ENCODE measurements around the gene TRIM54. TPM values are rescaled to one million over a fixed set of nuclear protein-coding genes. Genes with fewer than 3 reads are reported as not detected.

The TRIM54 gene
- total RNA-seq, 1 donor from 2014 or later = 0.26 TPM

DNA sequence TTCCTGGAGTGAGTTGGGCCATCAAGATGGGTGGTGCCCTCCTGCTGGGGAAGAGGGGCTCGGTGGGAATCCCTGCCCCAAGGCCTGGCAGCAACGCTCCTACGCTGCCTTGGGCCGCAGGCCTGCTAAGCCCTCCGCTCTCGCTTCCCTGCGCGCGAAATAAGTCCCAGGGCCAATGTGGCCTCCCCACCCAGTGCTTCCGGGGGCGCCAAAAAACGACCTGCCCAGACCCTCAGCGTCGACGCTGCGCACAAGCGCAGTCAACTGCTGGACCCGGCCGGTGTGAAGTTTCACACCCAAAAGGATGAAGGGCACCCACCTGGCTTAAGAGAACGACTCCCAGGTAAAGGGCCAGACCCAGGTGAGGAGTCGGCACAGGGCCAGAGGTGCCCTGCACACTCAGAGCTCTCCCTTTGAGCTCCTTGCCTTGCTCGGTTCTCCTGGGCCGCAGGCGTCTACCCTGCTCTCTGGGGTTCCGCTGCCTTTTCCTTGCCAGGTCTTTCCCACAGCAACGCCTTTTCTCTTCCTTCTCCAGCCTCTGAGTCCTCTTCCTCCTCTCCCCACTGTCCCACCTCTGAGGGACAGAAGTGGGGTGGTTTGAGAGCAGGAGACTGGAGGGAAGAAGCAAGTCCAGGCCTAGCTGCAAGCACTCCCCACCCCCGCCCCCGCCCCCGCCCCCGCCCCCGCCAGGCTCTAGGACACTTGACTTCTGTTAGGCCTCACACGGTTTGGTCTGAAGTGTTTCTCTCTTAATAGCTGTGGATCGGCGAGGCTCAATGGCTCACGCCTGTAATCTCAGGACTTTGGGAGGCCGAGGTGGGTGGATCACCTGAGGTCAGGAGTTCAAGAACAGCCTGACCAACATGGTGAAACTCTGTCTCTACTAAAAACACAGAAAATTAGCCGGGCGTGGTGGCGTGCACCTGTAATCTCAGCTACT is 6.7 kb upstream of the TRIM54 start, which contains the start of gene DNAJC5G:
TSS of gene DNAJC5G (plus strand) at position 223 of the 940 bp plus-strand sequence. CDS start 1,296 bp downstream, outside the sequence.
- Mint-ChIP-seq H3K9me3 (no peaks in the 10 kb centered on the region), H3K27me3 (ENCODE audit: insufficient read depth) (peaks cover 16% of the 10 kb centered on the region), H3K27ac (no peak within 1 kb of the TSS), H3K4me1 (ENCODE audit: low read depth) (peaks cover 6% of the 10 kb centered on the region), H3K4me3 (no peak within 1 kb of the TSS), H3K36me3 (ENCODE audit: low read depth) (no peaks in the 10 kb centered on the region)
- intact Hi-C loops (cut with micrococcal nuclease) = no loop called here
- no peak for DNase-seq (ENCODE audit: low spot score)

DNA sequence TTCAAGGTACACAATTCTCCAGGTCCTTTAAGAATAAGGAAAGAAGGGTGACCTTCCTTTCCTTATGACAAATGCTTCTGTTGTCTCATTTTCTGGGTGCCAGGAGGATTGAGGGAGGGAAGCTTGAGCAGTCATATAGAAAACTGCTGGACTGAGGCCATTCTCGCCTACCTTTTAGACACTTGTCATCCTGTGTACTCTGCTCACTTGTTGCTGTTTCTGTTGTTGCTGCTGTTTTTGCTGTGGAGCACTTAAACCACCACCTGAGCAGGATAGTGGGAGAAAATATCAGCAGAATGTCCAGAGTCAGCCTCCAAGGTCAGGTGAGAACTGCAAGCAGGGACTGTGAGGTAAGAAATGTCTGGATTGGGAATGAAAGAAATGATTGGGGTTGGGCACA is 4.2 kb upstream of the TRIM54 start:
- Mint-ChIP-seq H3K27ac (no peak overlapping the region), H3K4me3 (no peak overlapping the region), H3K9me3 (no peaks in the 10 kb centered on the region), H3K4me1 (ENCODE audit: low read depth) (peaks cover 6% of the 10 kb centered on the region), H3K27me3 (ENCODE audit: insufficient read depth) (peaks cover 23% of the 10 kb centered on the region), H3K36me3 (ENCODE audit: low read depth) (no peaks in the 10 kb centered on the region)
- DNase-seq (ENCODE audit: low spot score) = no peak
- intact Hi-C loops (cut with micrococcal nuclease) = no loop called here

DNA sequence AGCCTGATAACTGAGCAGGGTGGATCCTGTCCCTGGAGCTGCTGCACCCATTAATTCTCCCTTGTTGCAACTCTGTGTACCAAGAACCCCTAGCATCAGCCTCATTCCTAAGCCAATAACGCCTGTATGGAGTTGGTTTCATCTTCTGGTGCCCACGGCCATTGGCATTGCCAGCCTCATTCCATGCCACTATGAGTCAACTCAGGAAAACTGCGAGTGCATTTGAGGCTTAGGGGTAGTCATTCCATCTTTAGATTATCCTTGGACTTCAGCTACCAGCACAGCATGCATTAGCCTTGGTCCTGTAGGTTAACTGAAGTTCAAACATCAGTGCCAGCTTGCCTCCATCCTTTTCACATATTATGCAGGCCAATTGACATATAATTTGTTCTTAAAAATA is 1.4 kb upstream of the TRIM54 start:
- H3K27me3 Mint-ChIP-seq (ENCODE audit: insufficient read depth) = peaks cover 29% of the 10 kb centered on the region
- peaks cover 6% of the 10 kb centered on the region for H3K4me1 Mint-ChIP-seq (ENCODE audit: low read depth)
- no peaks in the 10 kb centered on the region for H3K36me3 Mint-ChIP-seq (ENCODE audit: low read depth)
- H3K9me3 Mint-ChIP-seq = no peaks in the 10 kb centered on the region
- DNase-seq (ENCODE audit: low spot score) = no peak
- intact Hi-C loops (cut with micrococcal nuclease) = loop anchor here (1.0 to 5.0 kb wide), 6 partner anchors 17 to 320 kb away; no protein-coding TSS in a partner anchor
- H3K4me3 Mint-ChIP-seq = no peak overlapping the region
- no peak overlapping the region for H3K27ac Mint-ChIP-seq

DNA sequence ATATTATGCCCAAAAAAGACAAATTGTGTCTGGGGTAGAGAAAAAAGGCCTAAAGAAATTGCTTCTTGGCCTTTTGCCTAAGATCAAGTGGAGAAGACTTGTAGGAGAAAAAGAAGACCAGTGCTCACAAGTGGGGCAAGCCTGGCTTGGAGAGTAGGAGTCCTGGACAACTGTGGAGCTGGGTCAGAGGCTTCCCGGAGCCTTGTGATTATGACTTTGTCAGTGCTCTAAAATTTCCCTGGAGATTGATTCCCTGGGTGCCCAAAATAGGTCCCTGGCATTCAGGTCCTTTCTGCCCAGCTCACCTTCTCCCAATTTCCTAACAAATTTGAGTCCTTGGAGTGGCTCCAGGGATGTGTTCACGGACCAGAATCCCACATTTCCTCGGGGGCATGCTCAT is 787 bp upstream of the TRIM54 start:
- peaks cover 6% of the 10 kb centered on the region for H3K4me1 Mint-ChIP-seq (ENCODE audit: low read depth)
- no peak for DNase-seq (ENCODE audit: low spot score)
- no peak overlapping the region for H3K4me3 Mint-ChIP-seq
- no peaks in the 10 kb centered on the region for H3K9me3 Mint-ChIP-seq
- no peak overlapping the region for H3K27ac Mint-ChIP-seq
- intact Hi-C loops (cut with micrococcal nuclease) = loop anchor here (5.0 kb wide), 1 partner anchor 114 kb away; no protein-coding TSS in a partner anchor
- no peaks in the 10 kb centered on the region for H3K36me3 Mint-ChIP-seq (ENCODE audit: low read depth)
- peaks cover 30% of the 10 kb centered on the region for H3K27me3 Mint-ChIP-seq (ENCODE audit: insufficient read depth)

DNA sequence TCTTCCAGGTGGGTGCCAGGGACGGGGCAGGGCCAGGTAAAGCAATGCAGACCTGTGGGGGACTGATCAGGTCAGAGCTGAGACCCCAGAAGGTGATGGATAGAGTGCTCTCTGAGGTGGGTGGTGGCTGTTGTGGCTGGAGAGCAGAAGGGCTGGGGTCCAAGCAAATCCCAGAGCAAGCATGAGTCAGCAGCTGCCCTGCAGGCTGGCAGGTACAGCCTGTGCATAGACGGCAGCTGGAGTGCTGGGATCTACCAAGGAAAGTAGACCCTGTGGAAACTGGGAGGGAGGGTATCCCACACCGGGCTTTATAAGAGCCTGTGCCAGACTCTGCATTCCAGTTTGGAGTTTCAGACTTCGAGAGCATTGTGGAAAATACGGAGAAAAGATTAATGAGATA is 663 bp downstream of the TRIM54 start:
- no peak for DNase-seq (ENCODE audit: low spot score)
- peaks cover 6% of the 10 kb centered on the region for H3K4me1 Mint-ChIP-seq (ENCODE audit: low read depth)
- no peaks in the 10 kb centered on the region for H3K9me3 Mint-ChIP-seq
- H3K36me3 Mint-ChIP-seq (ENCODE audit: low read depth) = no peaks in the 10 kb centered on the region
- no peak overlapping the region for H3K4me3 Mint-ChIP-seq
- peaks cover 40% of the 10 kb centered on the region for H3K27me3 Mint-ChIP-seq (ENCODE audit: insufficient read depth)
- intact Hi-C loops (cut with micrococcal nuclease) = loop anchor here (5.0 kb wide), 1 partner anchor 116 kb away; no protein-coding TSS in a partner anchor
- H3K27ac Mint-ChIP-seq = no peak overlapping the region

DNA sequence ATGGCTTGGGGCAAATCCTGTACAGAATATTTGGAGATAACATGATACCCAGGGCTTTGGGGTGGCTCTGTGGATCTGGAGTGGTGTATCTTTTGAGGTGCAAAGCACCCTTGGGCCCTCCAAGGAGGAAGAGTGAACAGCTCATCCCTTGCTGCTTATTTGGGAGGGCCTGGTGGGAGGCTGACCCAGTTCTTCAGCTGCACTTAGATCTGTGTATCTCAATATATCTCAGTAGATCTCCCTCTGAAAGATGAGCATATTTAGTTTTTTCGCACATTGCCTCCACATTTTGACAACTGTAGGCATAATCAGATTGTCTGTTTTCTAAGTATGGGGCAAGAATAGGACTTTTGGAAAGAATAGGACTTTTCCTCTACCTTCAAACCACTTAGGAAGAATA is 2.8 kb downstream of the TRIM54 start:
- Mint-ChIP-seq H3K4me3 (no peak overlapping the region), H3K36me3 (ENCODE audit: low read depth) (no peaks in the 10 kb centered on the region), H3K9me3 (no peaks in the 10 kb centered on the region), H3K27me3 (ENCODE audit: insufficient read depth) (peaks cover 37% of the 10 kb centered on the region), H3K27ac (no peak overlapping the region), H3K4me1 (ENCODE audit: low read depth) (peaks cover 2% of the 10 kb centered on the region)
- DNase-seq (ENCODE audit: low spot score) = no peak
- intact Hi-C loops (cut with micrococcal nuclease) = loop anchor here (5.0 kb wide), 1 partner anchor 118 kb away; no protein-coding TSS in a partner anchor

DNA sequence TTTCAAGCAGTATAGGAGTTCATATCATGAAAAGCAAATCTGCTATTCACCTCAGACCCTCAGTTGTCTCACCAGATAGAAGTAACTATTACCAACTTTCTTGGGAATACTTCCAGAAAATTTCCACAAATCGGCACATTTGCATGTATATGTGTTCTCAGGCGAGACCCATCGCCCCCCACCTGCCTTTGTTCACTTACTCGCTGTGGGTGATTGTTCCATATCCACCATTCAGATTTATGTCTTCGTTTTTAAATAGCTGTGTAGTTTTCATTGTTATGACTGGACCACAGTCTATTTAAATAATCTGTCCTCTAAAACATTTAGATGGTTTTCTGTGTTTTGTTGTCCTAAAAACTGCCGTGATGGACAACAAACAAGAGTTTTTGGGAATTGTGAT is 3.3 kb downstream of the TRIM54 start:
- no peak overlapping the region for H3K4me3 Mint-ChIP-seq
- H3K36me3 Mint-ChIP-seq (ENCODE audit: low read depth) = no peaks in the 10 kb centered on the region
- H3K27ac Mint-ChIP-seq = no peak overlapping the region
- peaks cover 37% of the 10 kb centered on the region for H3K27me3 Mint-ChIP-seq (ENCODE audit: insufficient read depth)
- DNase-seq (ENCODE audit: low spot score) = no peak
- intact Hi-C loops (cut with micrococcal nuclease) = no loop called here
- no peaks in the 10 kb centered on the region for H3K4me1 Mint-ChIP-seq (ENCODE audit: low read depth)
- H3K9me3 Mint-ChIP-seq = no peaks in the 10 kb centered on the region

DNA sequence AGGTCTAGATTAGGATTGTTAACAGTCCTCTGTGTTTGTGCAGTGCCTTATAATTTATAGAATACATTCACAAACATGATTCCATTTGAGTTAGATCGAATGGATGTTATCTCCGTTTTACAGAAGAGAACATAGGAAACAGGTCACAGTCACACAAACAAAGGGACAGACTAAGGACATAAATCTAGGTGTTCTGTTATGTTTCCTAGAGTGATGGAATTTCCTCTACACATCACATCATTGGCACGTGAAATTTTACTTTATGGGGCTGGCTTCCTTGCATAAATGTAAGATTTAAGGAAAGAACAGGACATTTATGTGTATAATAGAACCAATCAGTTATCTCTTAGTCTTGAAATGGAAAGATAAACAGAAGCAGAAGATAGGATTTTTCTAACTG is 6.4 kb downstream of the TRIM54 start:
- no peak overlapping the region for H3K27ac Mint-ChIP-seq
- no peaks in the 10 kb centered on the region for H3K4me1 Mint-ChIP-seq (ENCODE audit: low read depth)
- intact Hi-C loops (cut with micrococcal nuclease) = no loop called here
- H3K4me3 Mint-ChIP-seq = no peak overlapping the region
- no peaks in the 10 kb centered on the region for H3K9me3 Mint-ChIP-seq
- H3K27me3 Mint-ChIP-seq (ENCODE audit: insufficient read depth) = peaks cover 42% of the 10 kb centered on the region
- DNase-seq (ENCODE audit: low spot score) = no peak
- H3K36me3 Mint-ChIP-seq (ENCODE audit: low read depth) = no peaks in the 10 kb centered on the region

DNA sequence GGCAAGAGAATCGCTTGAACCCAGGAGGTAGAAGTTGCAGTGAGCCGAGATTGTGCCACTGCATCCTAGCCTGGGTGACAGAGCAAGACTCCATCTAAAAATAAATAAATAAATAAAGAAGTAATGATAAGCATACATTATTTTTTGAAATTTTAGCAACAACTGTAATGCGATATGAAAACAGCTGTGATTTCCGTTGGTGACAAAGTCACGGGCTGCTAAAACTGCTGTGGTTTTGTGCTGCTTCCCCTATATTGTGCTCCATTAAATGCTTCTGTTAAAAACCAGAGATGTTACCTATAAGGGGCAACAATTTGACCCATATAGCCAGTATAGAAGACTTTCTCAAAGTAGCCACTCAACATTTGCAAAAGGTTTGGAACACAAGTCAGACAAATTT is 8.3 kb downstream of the TRIM54 start:
- Mint-ChIP-seq H3K9me3 (no peaks in the 10 kb centered on the region), H3K27me3 (ENCODE audit: insufficient read depth) (peaks cover 35% of the 10 kb centered on the region), H3K4me1 (ENCODE audit: low read depth) (no peaks in the 10 kb centered on the region), H3K4me3 (no peak overlapping the region), H3K36me3 (ENCODE audit: low read depth) (no peaks in the 10 kb centered on the region), H3K27ac (no peak overlapping the region)
- DNase-seq (ENCODE audit: low spot score) = no peak
- intact Hi-C loops (cut with micrococcal nuclease) = no loop called here

DNA sequence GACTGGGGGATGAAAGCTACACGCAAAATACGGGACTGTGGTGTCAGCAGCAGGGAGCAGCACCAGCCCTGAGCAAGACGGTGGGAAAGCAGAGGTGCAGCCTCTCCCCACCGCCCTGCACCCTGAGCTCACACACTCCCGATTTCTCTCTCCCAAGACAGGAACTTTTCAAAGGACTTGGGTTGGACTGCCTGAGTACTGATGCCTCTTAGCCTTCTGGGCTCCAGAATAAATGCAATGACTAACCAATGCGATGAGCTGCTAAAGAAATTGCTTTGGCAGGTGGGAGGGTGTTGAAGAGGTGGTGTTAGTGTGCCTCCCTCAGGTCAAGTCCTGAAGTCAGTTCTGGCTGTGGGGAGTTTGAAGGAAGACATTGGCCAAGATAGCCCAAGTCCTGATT is 9.6 kb downstream of the TRIM54 start:
- Mint-ChIP-seq H3K4me3 (no peak overlapping the region), H3K27me3 (ENCODE audit: insufficient read depth) (peaks cover 29% of the 10 kb centered on the region)

DNA sequence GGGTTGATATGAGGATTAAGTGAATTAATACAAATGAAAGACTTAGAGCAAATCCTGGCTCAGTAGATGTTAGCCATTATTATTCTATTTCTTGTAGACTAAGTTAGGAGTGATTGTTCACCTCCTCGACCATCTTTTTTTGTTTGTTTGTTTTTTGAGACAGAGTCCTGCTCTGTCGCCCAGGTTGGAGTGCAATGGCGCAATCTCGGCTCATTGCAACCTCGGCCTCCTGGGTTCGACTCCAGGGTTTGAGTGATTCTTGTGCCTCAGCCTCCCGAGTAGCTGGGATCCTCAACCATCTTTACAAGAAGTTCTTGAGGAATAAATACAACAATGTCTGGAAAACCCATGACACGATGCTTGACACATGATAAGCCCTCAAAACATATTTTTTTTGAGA is 12.7 kb downstream of the TRIM54 start:
- H3K4me1 Mint-ChIP-seq (ENCODE audit: low read depth) = no peaks in the 10 kb centered on the region
- intact Hi-C loops (cut with micrococcal nuclease) = no loop called here
- H3K4me3 Mint-ChIP-seq = no peak overlapping the region
- H3K27ac Mint-ChIP-seq = no peak overlapping the region
- no peaks in the 10 kb centered on the region for H3K9me3 Mint-ChIP-seq
- no peaks in the 10 kb centered on the region for H3K36me3 Mint-ChIP-seq (ENCODE audit: low read depth)
- peaks cover 18% of the 10 kb centered on the region for H3K27me3 Mint-ChIP-seq (ENCODE audit: insufficient read depth)
- no peak for DNase-seq (ENCODE audit: low spot score)

More for the DNA sequence above, 9.6 kb downstream of the TRIM54 start:
- intact Hi-C loops (cut with micrococcal nuclease) = no loop called here
- H3K36me3 Mint-ChIP-seq (ENCODE audit: low read depth) = no peaks in the 10 kb centered on the region
- no peaks in the 10 kb centered on the region for H3K4me1 Mint-ChIP-seq (ENCODE audit: low read depth)
- DNase-seq (ENCODE audit: low spot score) = no peak
- no peak overlapping the region for H3K27ac Mint-ChIP-seq
- no peaks in the 10 kb centered on the region for H3K9me3 Mint-ChIP-seq

DNA sequence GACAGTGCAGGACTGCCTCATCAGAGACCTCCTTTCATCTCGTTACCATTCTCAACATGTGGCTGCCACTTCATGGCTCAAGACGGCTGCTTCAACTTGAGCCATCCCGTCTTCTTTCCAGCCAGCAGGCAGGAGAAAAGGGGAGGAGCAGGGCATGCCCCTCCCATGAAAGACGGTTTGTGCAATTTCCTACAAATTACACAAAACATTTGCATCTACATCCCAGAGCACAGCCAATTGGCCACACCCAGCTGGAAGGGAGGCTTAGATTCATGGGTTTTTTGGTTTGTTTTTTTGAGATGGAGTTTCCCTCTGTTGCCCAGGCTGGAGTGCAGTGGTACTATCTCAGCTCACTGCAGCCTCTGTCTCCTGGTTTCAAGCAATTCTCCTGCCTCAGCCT is 14.3 kb downstream of the TRIM54 start:
- intact Hi-C loops (cut with micrococcal nuclease) = no loop called here
- H3K27me3 Mint-ChIP-seq (ENCODE audit: insufficient read depth) = peaks cover 14% of the 10 kb centered on the region
- no peak for DNase-seq (ENCODE audit: low spot score)
- no peak overlapping the region for H3K4me3 Mint-ChIP-seq
- no peak overlapping the region for H3K27ac Mint-ChIP-seq
- H3K9me3 Mint-ChIP-seq = no peaks in the 10 kb centered on the region
- no peaks in the 10 kb centered on the region for H3K4me1 Mint-ChIP-seq (ENCODE audit: low read depth)
- H3K36me3 Mint-ChIP-seq (ENCODE audit: low read depth) = no peaks in the 10 kb centered on the region

DNA sequence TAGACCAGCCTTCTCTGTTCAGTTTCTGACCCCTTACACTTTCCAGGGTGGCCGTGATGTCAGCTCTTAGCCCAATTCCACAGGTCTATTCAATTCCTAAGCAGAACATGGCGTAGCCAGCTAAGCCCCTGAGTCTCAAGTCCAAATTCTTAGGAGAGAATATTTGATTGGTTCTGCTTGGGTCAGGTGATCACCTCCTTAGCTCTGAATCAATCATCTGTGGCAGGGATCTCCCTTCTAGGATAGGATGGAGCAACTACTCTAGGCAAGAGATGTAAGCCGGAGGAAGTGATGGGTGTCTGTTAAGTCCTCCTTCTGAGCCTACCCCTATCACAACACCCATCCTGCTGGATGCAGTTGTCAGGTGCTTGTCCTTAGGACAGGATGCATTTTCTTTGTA is 15.0 kb downstream of the TRIM54 start:
- H3K4me1 Mint-ChIP-seq (ENCODE audit: low read depth) = no peaks in the 10 kb centered on the region
- H3K27ac Mint-ChIP-seq = no peak overlapping the region
- no peak for DNase-seq (ENCODE audit: low spot score)
- intact Hi-C loops (cut with micrococcal nuclease) = no loop called here
- H3K9me3 Mint-ChIP-seq = no peaks in the 10 kb centered on the region
- H3K4me3 Mint-ChIP-seq = no peak overlapping the region
- H3K36me3 Mint-ChIP-seq (ENCODE audit: low read depth) = no peaks in the 10 kb centered on the region
- H3K27me3 Mint-ChIP-seq (ENCODE audit: insufficient read depth) = peaks cover 10% of the 10 kb centered on the region

Measured in activated T-helper 1 cell treated with anti-CD3 and anti-CD28 coated beads, Interleukin-12 subunit alpha, Interleukin-12 subunit beta, Interleukin-2, Interleukin-4 antibody, amounts not matched to agents 30 ng/mL and 10 ng/mL and 1 ng/mL, durations not matched to agents 14 hours and 24 hours and 36 hours (primary cell).